OCI-LY7 (cell line): ENCODE data around the gene CASZ1. TPM values are rescaled to one million over a fixed set of nuclear protein-coding genes. Genes with fewer than 3 reads are reported as not detected.

ENCODE experiments used
- BruUV-seq: library from RNA; stranded (reverse); fragments of 400-500 nt; replicated peaks from 2 replicates; lab custom pipeline; 2021; lab: Mats Ljungman, UMichigan
- CTCF ChIA-PET: fragments of 300-600 bp; sonication (Branson Sonifier 250); formaldehyde crosslinking; loops from one replicate; lab custom pipeline; 2022; ENCODE audit warnings: antibody characterized with exemption; ENCODE audit not compliant: unreplicated experiment; lab: Charles Lee
- POLR2A ChIA-PET: fragments of 300-600 bp; sonication (Branson Sonifier 250); formaldehyde crosslinking; loops from one replicate; lab custom pipeline; 2022; ENCODE audit warnings: antibody characterized with exemption; lab: Charles Lee
- DNase-seq: peaks from one replicate; pipeline ENCODE4 v3.0.0-alpha.2; 2015; ENCODE audit warnings: low spot score
- H2AFZ ChIP-seq: fragments of 200-600 bp; sonication (generic), shearing (Covaris generic); 2 replicates; pipeline ENCODE4 v1.6.1; 2014; ENCODE audit warnings: mild to moderate bottlenecking, antibody characterized with exemption, low read length, moderate library complexity
- H3K27ac ChIP-seq: fragments of 200-600 bp; sonication (generic); 2 replicates; pipeline ENCODE4 v1.5.1; 2014; ENCODE audit warnings: mixed run types, low read depth, mild to moderate bottlenecking, moderate library complexity, low read length, inconsistent platforms; ENCODE audit not compliant: poor library complexity, severe bottlenecking
- H3K36me3 ChIP-seq: fragments of 200-600 bp; sonication (generic); 2 replicates; pipeline ENCODE4 v1.6.1; 2014; ENCODE audit warnings: mild to moderate bottlenecking, antibody characterized with exemption, low read length, moderate library complexity, mixed read lengths; ENCODE audit not compliant: insufficient read depth
- H3K4me1 ChIP-seq: fragments of 200-600 bp; sonication (generic); 2 replicates; pipeline ENCODE4 v1.5.1; 2014; ENCODE audit warnings: mild to moderate bottlenecking, low read length; ENCODE audit not compliant: insufficient read depth, poor library complexity, severe bottlenecking
- H3K4me2 ChIP-seq: fragments of 200-600 bp; sonication (generic); 2 replicates; pipeline ENCODE4 v1.6.1; 2014; ENCODE audit warnings: mild to moderate bottlenecking, low read length
- H3K4me3 ChIP-seq: fragments of 200-600 bp; sonication (generic); 2 replicates; pipeline ENCODE4 v1.5.1; 2014; ENCODE audit warnings: mild to moderate bottlenecking, low read depth, low read length; ENCODE audit not compliant: poor library complexity, severe bottlenecking
- H3K79me2 ChIP-seq: fragments of 200-600 bp; sonication (generic); 2 replicates; pipeline ENCODE4 v1.6.1; 2016; ENCODE audit warnings: low read depth, mild to moderate bottlenecking, low read length, moderate library complexity, mixed read lengths; ENCODE audit not compliant: insufficient read depth
- H3K9me2 ChIP-seq: fragments of 200-600 bp; sonication (generic); 2 replicates; pipeline ENCODE4 v1.6.1; 2016; ENCODE audit warnings: mild to moderate bottlenecking, low read length, mixed read lengths; ENCODE audit not compliant: insufficient read depth
- H3K9me3 ChIP-seq: fragments of 200-600 bp; sonication (generic); 2 replicates; pipeline ENCODE4 v1.6.1; 2014; ENCODE audit warnings: mild to moderate bottlenecking, mixed run types, low read length, mixed read lengths
- H4K20me1 ChIP-seq: fragments of 200-600 bp; sonication (generic); 2 replicates; pipeline ENCODE4 v1.6.1; 2014; ENCODE audit warnings: mild to moderate bottlenecking, antibody characterized with exemption, low read length, moderate library complexity, mixed read lengths; ENCODE audit not compliant: insufficient read depth
- CTCF ChIP-seq: fragments of 200-600 bp; sonication (generic); conservative IDR thresholded peaks from 2 replicates; pipeline ENCODE4 v1.5.1; 2014; ENCODE audit warnings: mild to moderate bottlenecking, antibody characterized with exemption, low read length, moderate library complexity, mixed read lengths
- EZH2phosphoT487 ChIP-seq: fragments of 200-600 bp; sonication (generic); IDR thresholded peaks from 2 replicates; pipeline ENCODE4 v1.6.1; 2018; ENCODE audit warnings: low read depth, borderline replicate concordance, mild to moderate bottlenecking, mixed run types, antibody characterized with exemption, low read length, moderate library complexity, mixed read lengths
- intact Hi-C: fragments of 100-400 bp; cut with micrococcal nuclease; formaldehyde crosslinking; loops from one replicate; pipeline ENCODE4 v1.10.0; 2022; ENCODE audit not compliant: unreplicated experiment
- total RNA-seq, 2 experiments: library from RNA; depleted of rRNA in 1 of 2; stranded (reverse); fragments of >200 nt in 1 of 2; shearing (Covaris generic) in 1 of 2; gene quantifications; 2 replicates each; pipeline ENCODE4 v1.2.3, GENCODE V29; 2014 to 2022

Gene CASZ1
- total RNA-seq, 2 experiments from 2014 or later: 3.3 to 3.9 TPM

- Histone ChIP-seq H2AFZ (no peak overlapping the region), H3K79me2 (no peaks in the 10 kb centered on the region), H3K9me3 (no peaks in the 10 kb centered on the region), H3K27ac (no peak overlapping the region), H3K36me3 (no peaks in the 10 kb centered on the region), H3K9me2 (no peaks in the 10 kb centered on the region), H3K4me2 (no peak overlapping the region), H4K20me1 (no peaks in the 10 kb centered on the region), H3K4me3 (no peak overlapping the region), H3K4me1 (no peaks in the 10 kb centered on the region)
- intact Hi-C loops: no loop called here
- POLR2A ChIA-PET: no interaction called here
- BruUV-seq: no TSS peak
- no peak for DNase-seq
- TF ChIP-seq EZH2phosphoT487 (no peak), CTCF (no peak)
- CTCF ChIA-PET: interaction anchor here (0.6 kb wide), 1 partner anchor 91 kb away, joined by 5 read pairs; no protein-coding TSS in a partner anchor
Observed at GRCh38 chr1:10655002-10655401, 141.4 kb downstream of the CASZ1 start.

- no peak for DNase-seq
- no TSS peak for BruUV-seq
- H3K4me1 ChIP-seq: no peaks in the 10 kb centered on the region
- H3K79me2 ChIP-seq: no peaks in the 10 kb centered on the region
- TF ChIP-seq CTCF (no peak), EZH2phosphoT487 (no peak)
- H3K27ac ChIP-seq: no peak overlapping the region
- intact Hi-C loops: no loop called here
- H3K36me3 ChIP-seq: no peaks in the 10 kb centered on the region
- no peak overlapping the region for H3K4me3 ChIP-seq
- no peaks in the 10 kb centered on the region for H4K20me1 ChIP-seq
- H2AFZ ChIP-seq: no peak overlapping the region
- no peaks in the 10 kb centered on the region for H3K9me3 ChIP-seq
- ChIA-PET POLR2A (no interaction called here), CTCF (no interaction called here)
- H3K9me2 ChIP-seq: no peaks in the 10 kb centered on the region
- no peak overlapping the region for H3K4me2 ChIP-seq
Observed at GRCh38 chr1:10653370-10654125, 142.9 kb downstream of the CASZ1 start.

- ChIA-PET CTCF (no interaction called here), POLR2A (no interaction called here)
- Histone ChIP-seq H3K27ac (no peak overlapping the region), H4K20me1 (no peaks in the 10 kb centered on the region), H3K36me3 (no peaks in the 10 kb centered on the region), H3K79me2 (no peaks in the 10 kb centered on the region), H3K9me2 (no peaks in the 10 kb centered on the region), H3K4me1 (no peaks in the 10 kb centered on the region), H3K4me3 (no peak overlapping the region), H3K9me3 (no peaks in the 10 kb centered on the region), H3K4me2 (no peak overlapping the region), H2AFZ (no peak overlapping the region)
- intact Hi-C loops: no loop called here
- no peak for DNase-seq
- TF ChIP-seq CTCF (no peak), EZH2phosphoT487 (no peak)
- no TSS peak for BruUV-seq
Observed at GRCh38 chr1:10652626-10653025, 143.8 kb downstream of the CASZ1 start.
